T47D (cell line): ENCODE data around the gene PLEKHF1.
"Not testable (repeated sequence)": the region's sequence is repeated elsewhere in the genome, so short reads cannot be mapped to it uniquely, and the experiment has no call there.

Experiments
- DNase-seq, 2 experiments: peaks; one replicate each; pipeline versions ENCODE4 v3.0.0 to v3.0.0-alpha.2; 2011 to 2012; ENCODE audit warnings: low read depth in 1 of 2, low spot score in 1 of 2
- JUND ChIP-seq: IDR thresholded peaks from 2 replicates; pipeline ENCODE4 v1.6.1; 2012; ENCODE audit warnings: low read depth
- in situ Hi-C: cut with HindIII; loops from 2 replicates; pipeline ENCODE4 v1.10.0; 2016; ENCODE audit warnings: low sequenced_read_pairs, low pct_unique_long_range_greater_than_20kb

Gene PLEKHF1

DNA sequence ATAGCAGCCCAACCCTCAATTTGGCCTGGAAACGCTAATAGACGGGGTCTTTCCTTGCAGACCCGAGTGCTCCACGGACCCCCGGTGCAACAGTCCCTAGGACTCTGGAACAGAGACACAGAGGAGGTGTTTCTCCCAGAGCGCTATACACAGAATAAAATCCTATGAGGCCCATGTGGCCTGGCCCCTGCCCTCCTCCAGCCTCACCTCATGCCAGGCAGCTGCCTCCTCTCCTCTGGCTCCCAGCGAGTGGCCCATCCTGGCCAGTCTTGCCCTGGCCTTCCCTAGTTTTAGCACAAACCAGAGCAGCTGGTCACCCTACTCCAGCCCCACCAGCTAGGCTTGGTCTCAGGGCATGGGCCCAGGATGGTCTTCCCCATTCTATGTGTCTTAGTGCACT is 38.9 kb upstream of the PLEKHF1 start:
- no peak for TF ChIP-seq JUND
- no peak for DNase-seq
- in situ Hi-C loops, result no loop called here

- in situ Hi-C loops, DNase-seq: not testable (repeated sequence)
Measured at GRCh38 chr19:29626832-29627231, 38.4 kb upstream of the PLEKHF1 start.

DNA sequence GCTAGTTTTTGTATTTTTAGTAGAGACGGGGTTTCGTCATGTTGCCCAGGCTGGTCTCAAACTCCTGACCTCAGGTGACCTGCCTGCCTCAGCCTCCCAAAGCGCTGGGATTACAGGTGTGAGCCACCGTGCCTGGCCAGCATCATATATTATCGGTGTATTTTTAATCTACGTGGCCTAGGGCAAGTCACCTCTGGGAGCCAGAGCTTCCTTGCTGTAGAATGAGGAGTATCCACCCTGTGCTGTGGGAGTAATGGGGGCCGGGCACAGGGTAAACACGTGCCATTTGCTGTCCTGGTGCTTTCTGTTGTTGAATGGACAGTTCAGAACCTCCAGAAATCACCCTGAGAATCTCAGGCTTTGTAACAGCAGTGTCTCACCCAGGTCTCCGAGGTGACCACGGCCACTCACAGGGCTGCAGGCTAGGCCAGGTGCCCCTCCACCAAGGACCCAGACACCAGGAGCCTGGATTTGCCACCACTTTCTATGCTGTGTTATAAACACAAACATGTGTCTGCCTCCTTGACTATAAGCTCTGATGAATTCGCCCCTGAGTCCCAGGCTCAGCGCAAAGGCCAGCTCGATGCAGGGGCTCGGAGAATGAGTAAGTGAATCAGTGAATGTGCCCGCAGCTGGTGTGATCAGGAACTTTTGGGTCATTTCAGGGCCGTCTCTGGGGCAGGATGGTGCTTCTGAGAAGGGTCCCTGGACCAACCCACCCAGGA is 36.4 kb upstream of the PLEKHF1 start:
- DNase-seq, result no peak
- TF ChIP-seq JUND, result no peak
- in situ Hi-C loops, result no loop called here

DNA sequence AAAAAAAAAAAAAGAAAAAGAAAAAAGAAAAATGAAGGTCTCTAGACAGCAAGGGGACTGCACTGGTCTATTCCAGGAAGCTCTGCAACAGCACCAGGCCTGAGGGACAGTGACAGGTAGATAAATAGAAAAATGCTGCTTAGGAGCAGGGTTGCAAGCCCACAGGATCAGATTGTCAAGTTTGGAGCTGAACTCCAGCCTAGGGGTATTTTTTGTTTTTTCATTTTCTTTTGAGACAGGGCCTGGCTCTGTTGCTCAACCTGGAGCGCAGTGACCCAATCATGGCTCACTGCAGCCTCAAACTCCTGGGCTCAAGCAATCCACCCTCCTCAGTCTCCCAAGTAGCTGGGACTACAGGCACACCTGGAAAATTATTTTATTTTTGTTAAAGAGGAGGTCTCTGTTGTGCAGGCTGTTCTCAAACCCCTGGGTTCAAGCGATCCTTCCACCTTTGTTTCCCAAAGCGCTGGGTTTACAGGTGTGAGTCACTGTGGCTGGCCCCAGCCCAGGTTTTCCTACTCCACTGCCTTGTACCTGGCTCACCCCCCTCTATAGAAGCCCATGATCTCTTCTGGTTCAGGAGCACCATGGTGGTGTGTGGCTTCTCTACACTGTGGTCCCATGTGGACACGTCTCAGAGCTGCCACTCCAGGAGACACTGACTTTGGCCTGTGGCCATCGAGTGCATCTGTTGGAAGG is 35.3 kb upstream of the PLEKHF1 start:
- peak in 1 of 2 experiments; percentile 13 for DNase-seq

DNA sequence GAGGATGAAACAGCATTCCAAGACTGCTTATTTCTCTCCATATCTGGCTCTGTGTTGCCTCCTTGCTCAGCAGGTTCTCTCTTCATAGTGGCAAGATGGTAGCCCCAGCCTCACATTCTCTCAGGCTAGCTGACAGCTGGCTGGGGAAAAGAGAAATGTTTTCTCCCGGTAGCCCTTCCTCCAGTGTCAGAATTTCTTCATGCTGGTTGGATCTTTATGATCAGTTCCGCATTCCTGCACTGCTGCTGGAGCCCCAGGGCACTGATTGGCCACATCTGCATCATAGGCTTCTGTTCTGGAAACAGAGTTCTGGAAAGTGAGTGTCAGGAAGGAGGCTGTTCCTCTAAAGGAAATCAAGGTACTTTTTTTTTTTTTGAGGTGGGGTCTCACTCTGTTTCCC is 34.6 kb upstream of the PLEKHF1 start:
- TF ChIP-seq JUND, result no peak
- in situ Hi-C loops, result no loop called here
- DNase-seq, result peak in 1 of 2 experiments; percentile 22

More for the DNA sequence above, 35.3 kb upstream of the PLEKHF1 start:
- no peak for TF ChIP-seq JUND
- in situ Hi-C loops, result no loop called here

GRCh38 chr19:29631450-29631849 is 33.8 kb upstream of the PLEKHF1 start:
- in situ Hi-C loops, result no loop called here
- DNase-seq, result no peak
- no peak for TF ChIP-seq JUND

DNA sequence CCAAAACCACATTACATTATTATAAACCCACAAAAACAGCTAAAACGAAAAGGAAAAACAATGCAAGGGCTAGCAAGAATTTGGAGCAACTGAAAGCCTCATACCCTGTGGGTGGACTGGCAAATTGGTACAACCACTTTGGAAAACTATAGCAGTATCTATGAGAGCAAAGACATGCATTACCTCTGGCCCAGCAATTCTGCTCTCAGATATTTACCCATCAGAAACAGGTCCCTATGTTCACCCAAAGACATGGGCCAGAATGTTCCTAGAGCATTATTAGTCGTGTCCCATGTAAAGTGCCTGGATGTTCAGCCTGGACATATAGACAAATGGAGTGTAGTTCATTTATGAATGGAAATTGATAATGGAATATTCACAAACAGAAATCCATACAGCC is 31.3 kb upstream of the PLEKHF1 start:
- no peak for TF ChIP-seq JUND
- no peak for DNase-seq
- in situ Hi-C loops, result no loop called here

DNA sequence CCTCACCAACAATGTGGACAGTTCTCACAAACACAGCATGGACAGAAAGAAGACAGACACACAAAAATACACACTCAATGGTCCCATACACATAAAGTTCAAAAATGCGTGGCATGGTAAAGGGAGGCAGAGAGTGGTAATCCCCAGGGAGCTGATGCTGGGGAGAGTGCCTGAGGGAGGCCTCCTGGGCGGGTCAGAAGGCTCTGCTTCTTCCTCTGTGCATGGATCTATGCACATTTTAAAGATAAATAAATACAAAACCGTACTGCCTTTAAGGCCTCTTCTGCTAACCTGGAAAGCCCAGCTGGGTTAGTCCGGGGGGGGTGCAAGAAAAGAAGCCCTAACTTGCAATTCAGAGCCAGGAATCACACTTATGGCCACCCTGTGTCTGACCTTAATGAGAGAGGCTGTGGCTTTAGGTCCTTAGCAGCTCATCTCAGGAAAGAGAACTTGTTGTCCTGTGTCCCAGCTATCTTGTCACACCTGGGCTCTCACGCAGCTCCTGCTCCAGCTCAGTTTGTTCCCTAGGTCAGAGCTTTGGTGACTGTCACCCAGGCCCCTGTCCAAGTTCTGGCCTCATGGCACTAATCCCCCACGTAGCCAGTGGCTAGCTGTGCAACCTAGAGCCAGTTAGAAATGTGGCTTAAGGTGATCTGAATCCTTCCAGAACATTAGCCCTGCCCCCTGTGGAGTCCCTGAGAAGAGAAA is 30.7 kb upstream of the PLEKHF1 start:
- no peak for DNase-seq
- TF ChIP-seq JUND, result no peak
- in situ Hi-C loops, result no loop called here

DNA sequence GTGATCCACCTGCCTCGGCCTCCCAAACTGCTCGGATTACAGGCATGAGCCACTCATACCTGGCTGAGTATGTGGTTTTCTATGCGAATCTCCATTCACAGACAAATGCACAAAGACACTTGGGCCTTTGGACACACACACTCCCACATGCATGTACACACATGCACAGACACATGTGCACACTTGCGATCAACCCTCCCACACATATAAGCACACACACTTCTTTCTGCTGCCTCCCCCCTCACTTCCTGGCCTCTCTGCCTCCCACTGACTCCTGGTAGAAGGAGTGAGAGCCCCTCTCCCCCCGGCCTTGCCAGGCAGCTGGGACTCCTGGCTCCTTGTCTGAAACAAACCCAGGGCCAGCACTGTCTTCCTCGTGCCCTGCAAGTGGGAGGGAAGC is 29.3 kb upstream of the PLEKHF1 start:
- TF ChIP-seq JUND, result no peak
- in situ Hi-C loops, result no loop called here
- no peak for DNase-seq

- no peak for TF ChIP-seq JUND
- in situ Hi-C loops, result no loop called here
- DNase-seq, result no peak
Measured at GRCh38 chr19:29636553-29637360, 28.5 kb upstream of the PLEKHF1 start.

GRCh38 chr19:29639086-29639485 is 26.2 kb upstream of the PLEKHF1 start:
- in situ Hi-C loops, result no loop called here
- no peak for TF ChIP-seq JUND
- DNase-seq, result no peak

DNA sequence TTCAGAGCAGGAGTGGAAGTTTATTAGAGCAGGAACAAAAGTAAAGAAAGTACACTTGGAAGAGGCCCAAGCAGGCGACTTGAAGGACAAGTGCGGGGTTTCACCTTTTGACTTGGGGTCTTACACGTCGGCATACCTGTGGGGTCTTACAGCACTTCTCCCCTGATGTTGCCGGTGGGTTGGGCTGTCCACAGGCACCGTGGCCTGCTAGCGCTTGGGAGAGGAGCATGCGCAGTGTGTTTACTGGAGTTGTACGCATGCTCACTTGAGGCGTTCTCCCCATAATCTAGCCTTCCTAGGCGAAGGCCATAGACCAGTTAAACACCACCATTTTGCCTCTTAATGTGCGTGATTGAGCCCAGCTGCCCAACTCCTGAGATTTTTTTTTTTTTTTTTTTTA is 25.0 kb upstream of the PLEKHF1 start:
- DNase-seq, result no peak
- in situ Hi-C loops, result no loop called here
- TF ChIP-seq JUND, result no peak
